Inflammatory macrophage (primary cell): Measurements from ENCODE around the gene UBE2Z.

Experiments used
- DNase-seq, 2 donors: peaks; one replicate each; pipeline ENCODE4 v3.0.0-alpha.2; 2020 to 2022

The UBE2Z gene

GRCh38 chr17:48960834-48961515 is 52.8 kb downstream of the UBE2Z start:
- no peak for DNase-seq

GRCh38 chr17:48961516-48962233 is 53.5 kb downstream of the UBE2Z start:
- no peak for DNase-seq

DNA sequence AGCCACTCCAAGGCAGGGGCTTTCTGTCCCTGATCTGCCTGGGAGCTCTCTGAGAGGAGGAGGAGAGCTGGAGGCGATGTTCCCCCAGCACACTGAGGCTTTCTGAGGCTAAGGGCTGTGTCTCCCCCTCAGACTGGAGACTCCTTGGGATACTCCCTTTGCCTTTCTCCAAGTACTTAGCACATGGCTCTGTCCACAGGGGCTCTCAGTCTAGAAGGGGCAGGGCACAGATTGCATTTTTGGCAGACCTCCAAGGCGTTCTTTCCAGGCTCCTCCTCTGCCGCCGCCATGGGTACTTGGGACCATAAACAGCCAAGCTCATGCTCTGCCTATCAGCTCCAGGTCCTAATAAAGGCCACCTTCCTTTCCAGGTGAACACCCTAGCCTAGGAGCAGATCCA is 62.0 kb downstream of the UBE2Z start:
- DNase-seq, result no peak

GRCh38 chr17:48970865-48971687 is 62.9 kb downstream of the UBE2Z start:
- no peak for DNase-seq

DNA sequence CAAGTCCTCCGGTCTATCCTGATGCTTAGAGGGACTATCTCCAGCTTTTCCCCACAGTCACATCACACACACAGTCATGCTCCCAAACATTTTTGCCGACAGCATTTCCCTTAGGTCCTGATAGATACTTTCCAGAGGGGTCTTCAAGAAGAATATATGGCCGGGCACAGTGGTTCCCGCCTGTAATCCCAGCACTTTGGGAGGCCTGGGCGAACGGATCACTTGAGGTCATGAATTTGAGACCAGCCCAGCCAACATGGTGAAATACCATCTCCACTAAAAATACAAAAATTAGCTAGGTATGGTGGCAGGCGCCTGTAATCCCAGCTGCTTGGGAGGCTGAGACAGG is 64.5 kb downstream of the UBE2Z start:
- DNase-seq, result no peak

GRCh38 chr17:48973806-48974205 is 65.6 kb downstream of the UBE2Z start:
- no peak for DNase-seq
